Keratinocyte (primary cell): ENCODE results near the gene SCNN1A.
A peak's percentile ranks its signal among the peaks of the same experiment; 100 is the strongest.

Source experiments
- CTCF ChIP-seq, 3 experiments: IDR thresholded peaks in 1 of 3; conservative IDR thresholded peaks in 1 of 3; optimal IDR thresholded peaks in 1 of 3; 2 replicates in 2 of 3; 3 replicates in 1 of 3; pipeline versions ENCODE3 to v1.5.1; 2011; ENCODE audit warnings: low read length in 3 of 3, mild to moderate bottlenecking in 3 of 3, moderate library complexity in 2 of 3, control low read depth in 1 of 3, inconsistent platforms in 1 of 3; ENCODE audit not compliant: insufficient read depth in 2 of 3; ENCODE audit errors: extremely low read depth in 1 of 3
- EZH2 ChIP-seq: IDR thresholded peaks from one replicate; pipeline ENCODE4 v1.6.1; 2012; ENCODE audit warnings: inconsistent platforms, mild to moderate bottlenecking, low read length, moderate library complexity

- TF ChIP-seq CTCF (optimal IDR thresholded peaks at IDR 0.05 in 1 of 3, IDR thresholded peaks at IDR 0.05 in 1 of 3, conservative IDR thresholded peaks at IDR 0.05 in 1 of 3; ENCODE audit: extremely low read depth in 1 of 3, insufficient read depth in 2 of 3, low read length in 3 of 3): peak in 1 of 3 experiments; percentile 1
- TF ChIP-seq EZH2: no peak
Observed at GRCh38 chr12:6376870-6377666, 1.7 kb upstream of the SCNN1A start.
